Spleen (tissue), 7 donors: ENCODE data around the gene FSTL3.

Source experiments
- CTCF ChIP-seq, 11 experiments: fragments of 200-600 bp in 7 of 11; fragments of 450-650 bp in 4 of 11; sonication (generic) in 4 of 11; IDR thresholded peaks in 8 of 11; conservative IDR thresholded peaks in 3 of 11; 1 replicate in 7 of 11; 2 replicates in 4 of 11; pipeline versions ENCODE4 v1.4.0 to v1.8.0; 2016 to 2021; ENCODE audit warnings: antibody characterized with exemption in 11 of 11, inconsistent platforms in 4 of 11, mild to moderate bottlenecking in 1 of 11
- POLR2A ChIP-seq, 3 donors: fragments of 450-650 bp; IDR thresholded peaks; one replicate each; pipeline ENCODE4 v1.5.1; 2017; ENCODE audit warnings: antibody characterized with exemption in 3 of 3, mild to moderate bottlenecking in 1 of 3
- donor health status: DM: no; HTN: no; CAD: no; lungs with moderate emphysema.
- donor health status: DM: no; HTN: no; CAD: no.
- donor health status: DM: no; HTN: no; CAD: no.

- TF ChIP-seq CTCF (IDR thresholded peaks at IDR 0.05 in 8 of 11, conservative IDR thresholded peaks at IDR 0.05 in 3 of 11) (no peak), POLR2A (IDR thresholded peaks at IDR 0.05) (no peak)
Measured at GRCh38 chr19:632579-633067, 43.6 kb upstream of the FSTL3 start.
